ENCODE results near the gene MYADML2. TPM values are rescaled to one million over a fixed set of nuclear protein-coding genes. Genes with fewer than 3 reads are reported as not detected.

MYADML2 gene
- total and polyA plus RNA-seq, 2 experiments from 2014 or later = 0.70 to 1.7 TPM

- TF ChIP-seq ZNF462 (CRISPR knock-in tag; IDR thresholded peaks at IDR 0.05) = no peak
- no peak for TF ChIP-seq JUNB (IDR thresholded peaks at IDR 0.05; ENCODE audit: unreplicated experiment)
Measured at GRCh38 chr17:81966343-81967243, 19.6 kb upstream of the MYADML2 start (continued).

GRCh38 chr17:81964081-81964849 is 17.2 kb upstream of the MYADML2 start:
- peaks cover 94% of the 10 kb centered on the region for H3K27me3 ChIP-seq (ENCODE audit: insufficient read depth)
- no peak for ATAC-seq
- H3K79me2 ChIP-seq (replicated peaks; ENCODE audit: insufficient read depth) = no peaks in the 10 kb centered on the region
- Mint-ChIP-seq H3K27me3 (ENCODE audit: insufficient read depth, low read depth, poor library complexity) (peaks cover 61% of the 10 kb centered on the region), H3K4me1 (peaks cover 3% of the 10 kb centered on the region; the same call in 1 of the 3 replicates), H3K9me3 (no peaks in the 10 kb centered on the region; the same call in 2 of the 3 replicates), H3K36me3 (ENCODE audit: low read depth) (no peaks in the 10 kb centered on the region), H3K27ac (no peak overlapping the region), H3K4me3 (no peak overlapping the region; the same call in 2 of the 3 replicates)
- no peak overlapping the region for H3K27ac ChIP-seq (ENCODE audit: low read depth)
- H3K9me2 ChIP-seq (ENCODE audit: insufficient read depth) = no peaks in the 10 kb centered on the region
- no peaks in the 10 kb centered on the region for H3K36me3 ChIP-seq (ENCODE audit: insufficient read depth)
- no peak overlapping the region for H3K4me2 ChIP-seq
- H2AFZ ChIP-seq = no peak overlapping the region
- H3F3A ChIP-seq (replicated peaks; ENCODE audit: low read depth) = peaks cover 22% of the 10 kb centered on the region
- H3K4me1 ChIP-seq (ENCODE audit: insufficient read depth) = peaks cover 26% of the 10 kb centered on the region
- no peaks in the 10 kb centered on the region for H4K20me1 ChIP-seq (replicated peaks; ENCODE audit: insufficient read depth)
- DNase-seq (ENCODE audit: low spot score) = no peak
- no peak overlapping the region for H3K4me3 ChIP-seq
- no peak for TF ChIP-seq CREB1 (CRISPR knock-in tag; IDR thresholded peaks at IDR 0.05; ENCODE audit: low read depth)
- no peak for TF ChIP-seq POLR2AphosphoS5 (IDR thresholded peaks at IDR 0.05; ENCODE audit: low read depth)
- TF ChIP-seq ZNF462 (CRISPR knock-in tag; IDR thresholded peaks at IDR 0.05) = no peak
- TF ChIP-seq ZNF331 (CRISPR knock-in tag; IDR thresholded peaks at IDR 0.05; ENCODE audit: low read depth) = no peak
- no peak for TF ChIP-seq NANOG (IDR thresholded peaks at IDR 0.05; ENCODE audit: borderline replicate concordance)
- no peak for TF ChIP-seq EZH2phosphoT487 (IDR thresholded peaks at IDR 0.05; ENCODE audit: unreplicated experiment)

Data from GM23338 (cell line).